GM13977 (cell line): ENCODE measurements around the gene KHSRP.

Experiments
- DNase-seq: peaks from one replicate; pipeline ENCODE4 v3.0.0; 2012; ENCODE audit warnings: low spot score
- CTCF ChIP-seq: IDR thresholded peaks from 2 replicates; pipeline ENCODE4 v1.5.1; 2012; ENCODE audit warnings: mild to moderate bottlenecking, control low read depth; ENCODE audit not compliant: insufficient read depth; ENCODE audit errors: extremely low read depth, missing control alignments
- in situ Hi-C: fragments of 300-500 bp; cut with MboI; formaldehyde crosslinking; loops from one replicate; pipeline ENCODE4 v1.12.0; 2022; ENCODE audit warnings: low sequenced_read_pairs, low pct_unique_long_range_greater_than_20kb, mixed read lengths, inconsistent platforms; ENCODE audit not compliant: unreplicated experiment

Gene KHSRP

GRCh38 chr19:6459262-6460098, 34.9 kb upstream of the KHSRP start, which contains the start of gene SLC25A23:
TSS of gene SLC25A23 (minus strand) at chr19:6459792. CDS start at chr19:6459628, 164 bp downstream.
- peak; percentile 93 for DNase-seq
- no peak for TF ChIP-seq CTCF
- in situ Hi-C loops, result no loop called here

- TF ChIP-seq CTCF, result no peak
- no peak for DNase-seq
- in situ Hi-C loops, result no loop called here
Measured at GRCh38 chr19:6458695-6459261, 34.2 kb upstream of the KHSRP start.

- no peak for TF ChIP-seq CTCF
- in situ Hi-C loops, result no loop called here
- DNase-seq, result peak; percentile 61
Measured at GRCh38 chr19:6457958-6458694, 33.5 kb upstream of the KHSRP start.

GRCh38 chr19:6455924-6456323, 31.3 kb upstream of the KHSRP start:
- DNase-seq, result no peak
- TF ChIP-seq CTCF, result no peak
- in situ Hi-C loops, result no loop called here

GRCh38 chr19:6453951-6454565, 29.4 kb upstream of the KHSRP start:
- no peak for DNase-seq
- TF ChIP-seq CTCF, result no peak
- in situ Hi-C loops, result no loop called here

GRCh38 chr19:6452899-6453298, 28.3 kb upstream of the KHSRP start:
- DNase-seq, result no peak
- in situ Hi-C loops, result no loop called here
- no peak for TF ChIP-seq CTCF
